Activated T-helper 2 cell treated with anti-CD3 and anti-CD28 coated beads, Interferon-gamma antibody, Interleukin-2, Interleukin-4, amounts not matched to agents 10 μg/mL and 5 μg/mL and 100 μg/mL, durations not matched to agents 14 hours and 24 hours and 36 hours (primary cell): Measurements from ENCODE around the gene SORBS2. TPM values are rescaled to one million over a fixed set of nuclear protein-coding genes. Genes with fewer than 3 reads are reported as not detected.
"Not testable (repeated sequence)": the region's sequence is repeated elsewhere in the genome, so short reads cannot be mapped to it uniquely, and the experiment has no call there.

ENCODE experiments used
- DNase-seq: peaks from one replicate; pipeline ENCODE4 v3.0.0; 2021; ENCODE audit warnings: low spot score
- H3K27ac Mint-ChIP-seq: one replicate; pipeline ENCODE4 v1.8.0; 2021; ENCODE audit warnings: mixed read lengths
- H3K27me3 Mint-ChIP-seq: one replicate; pipeline ENCODE4 v1.8.0; 2021; ENCODE audit warnings: low read depth, mixed read lengths
- H3K36me3 Mint-ChIP-seq: one replicate; pipeline ENCODE4 v1.8.0; 2021; ENCODE audit warnings: low read depth, mixed read lengths
- H3K4me1 Mint-ChIP-seq: one replicate; pipeline ENCODE4 v1.8.0; 2021; ENCODE audit warnings: low read depth, mixed read lengths
- H3K4me3 Mint-ChIP-seq: one replicate; pipeline ENCODE4 v1.8.0; 2021; ENCODE audit warnings: low read depth, mild to moderate bottlenecking, moderate library complexity, mixed read lengths
- H3K9me3 Mint-ChIP-seq: one replicate; pipeline ENCODE4 v1.8.0; 2021; ENCODE audit warnings: mixed read lengths
- intact Hi-C: fragments of 100-400 bp; cut with micrococcal nuclease; formaldehyde crosslinking; loops from one replicate; pipeline ENCODE4 v1.15.1; 2023
- total RNA-seq: library from RNA; stranded (reverse); gene quantifications from 2 replicates; pipeline ENCODE4 v1.2.3, GENCODE V29; 2022

SORBS2 gene
- total RNA-seq, 1 donor from 2014 or later, result not detected

DNA sequence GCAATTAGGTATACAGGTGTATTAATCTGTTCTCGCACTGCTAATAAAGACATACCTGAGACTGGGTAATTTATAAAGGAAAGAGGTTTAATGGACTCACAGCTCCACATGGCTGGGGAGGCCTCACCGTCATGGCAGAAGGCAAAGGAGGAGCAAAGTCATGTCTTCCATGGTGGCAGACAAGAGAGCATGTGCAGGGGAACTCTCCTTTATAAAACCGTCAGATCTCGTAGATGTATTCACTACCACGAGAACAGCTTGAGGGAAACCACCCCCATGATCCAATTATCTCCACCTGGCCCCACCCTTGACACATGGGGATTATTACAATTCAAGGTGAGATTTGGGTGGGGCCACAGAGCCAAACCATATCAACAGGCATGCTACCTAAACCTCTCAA lies 97.5 kb downstream of the SORBS2 start:
- H3K4me1 Mint-ChIP-seq, intact Hi-C loops, H3K36me3 Mint-ChIP-seq, H3K9me3 Mint-ChIP-seq, DNase-seq, H3K4me3 Mint-ChIP-seq, H3K27me3 Mint-ChIP-seq, H3K27ac Mint-ChIP-seq: not testable (repeated sequence)

DNA sequence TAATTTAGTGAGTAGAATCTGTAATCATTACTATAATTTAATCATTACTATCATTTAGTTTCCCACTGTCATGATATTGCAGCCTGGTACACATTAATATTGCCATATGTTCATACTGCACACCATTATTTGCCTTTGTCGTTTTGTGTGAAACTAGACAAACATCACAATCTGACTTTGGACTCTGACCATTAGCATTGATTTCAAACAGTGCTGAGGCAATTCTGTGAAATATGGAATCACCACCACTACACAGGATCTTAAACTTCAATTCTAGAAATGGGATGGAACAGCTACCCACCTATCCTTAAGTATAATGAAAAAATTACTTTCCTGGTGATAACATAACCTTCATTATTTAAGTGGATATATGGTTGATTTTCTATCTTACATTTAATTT lies 98.3 kb downstream of the SORBS2 start:
- Mint-ChIP-seq H3K4me1 (no peaks in the 10 kb centered on the region), H3K36me3 (no peaks in the 10 kb centered on the region), H3K4me3 (no peak overlapping the region), H3K9me3 (no peaks in the 10 kb centered on the region), H3K27me3 (no peaks in the 10 kb centered on the region), H3K27ac (no peak overlapping the region)
- intact Hi-C loops, result no loop called here
- no peak for DNase-seq

DNA sequence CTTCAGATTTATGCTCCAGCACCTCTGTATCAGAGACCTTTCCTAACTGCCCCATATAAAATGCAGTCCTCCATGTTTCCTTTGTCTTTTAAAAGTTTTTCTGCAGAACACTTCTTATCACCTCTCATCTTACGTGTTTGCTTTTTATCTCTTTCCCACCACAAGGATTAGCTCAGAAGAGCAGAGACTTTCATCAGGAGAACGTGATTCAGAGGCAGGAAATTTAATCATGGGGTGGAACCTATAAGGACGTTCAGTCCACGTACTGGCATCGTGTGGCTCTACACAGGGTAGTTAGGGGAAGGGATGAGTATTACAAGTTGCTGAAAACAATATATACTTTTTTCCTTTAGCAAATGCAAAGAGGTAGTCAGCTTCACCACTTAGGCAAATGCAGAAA lies 98.7 kb downstream of the SORBS2 start:
- no peak for DNase-seq
- Mint-ChIP-seq H3K4me3 (no peak overlapping the region), H3K27me3 (no peaks in the 10 kb centered on the region), H3K27ac (no peak overlapping the region), H3K9me3 (no peaks in the 10 kb centered on the region), H3K36me3 (no peaks in the 10 kb centered on the region), H3K4me1 (no peaks in the 10 kb centered on the region)
- intact Hi-C loops, result no loop called here

DNA sequence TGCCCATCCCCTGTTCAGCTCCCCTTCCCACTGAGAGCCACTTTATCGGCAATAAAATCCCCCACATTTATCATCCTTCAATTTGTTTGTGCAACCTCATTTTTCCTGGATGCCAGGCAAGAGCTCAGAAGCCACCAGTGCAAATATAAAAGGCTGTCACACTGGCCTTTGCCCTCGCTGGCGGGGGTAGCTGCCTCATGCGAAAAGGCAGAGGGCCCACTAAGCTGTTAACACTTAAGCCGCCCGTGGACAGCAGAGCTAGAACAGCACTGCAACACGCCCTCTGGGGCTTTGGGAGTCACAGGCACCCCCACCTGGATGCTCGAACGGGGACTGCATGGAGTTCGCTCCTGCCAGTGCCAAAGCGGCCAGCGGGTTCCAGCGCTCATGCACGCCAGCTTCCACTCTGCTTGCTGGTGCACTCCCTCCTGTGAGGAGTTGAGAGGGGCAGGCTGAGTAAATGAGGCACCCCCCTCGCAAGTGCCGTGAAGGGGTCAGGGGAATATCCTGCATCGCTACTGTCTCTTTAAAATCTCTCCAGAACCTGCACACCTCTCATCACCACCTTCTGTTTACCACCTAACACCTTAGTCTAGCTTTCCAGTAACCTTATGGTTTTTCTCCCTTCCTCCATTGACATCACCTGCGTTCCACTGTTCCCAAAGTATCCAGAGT lies 99.5 kb downstream of the SORBS2 start:
- intact Hi-C loops, result no loop called here
- H3K27ac Mint-ChIP-seq, result no peak overlapping the region

DNA sequence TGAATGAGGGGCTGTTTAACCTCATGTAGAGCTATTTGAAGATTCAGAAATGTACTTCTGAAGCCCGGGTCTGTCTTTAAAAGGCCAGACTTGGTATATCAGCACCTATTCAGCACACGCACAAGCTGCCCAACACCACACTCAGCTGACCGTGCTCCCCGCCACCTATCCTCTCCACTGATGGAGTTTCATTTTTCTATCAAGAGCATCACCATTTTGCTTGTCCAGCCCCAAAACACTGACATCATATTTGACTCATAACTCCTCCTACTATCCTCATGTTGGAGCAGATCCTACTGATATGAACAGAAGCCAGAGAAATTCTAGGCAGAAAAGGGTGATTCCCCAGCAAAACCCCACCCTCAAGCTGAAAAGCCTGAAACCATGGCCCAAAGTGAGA lies 100.3 kb downstream of the SORBS2 start:
- no peak for DNase-seq
- H3K27ac Mint-ChIP-seq, result no peak overlapping the region
- intact Hi-C loops, result no loop called here
- no peaks in the 10 kb centered on the region for H3K27me3 Mint-ChIP-seq
- no peaks in the 10 kb centered on the region for H3K36me3 Mint-ChIP-seq
- peaks cover 2% of the 10 kb centered on the region for H3K4me1 Mint-ChIP-seq
- no peaks in the 10 kb centered on the region for H3K9me3 Mint-ChIP-seq
- no peak overlapping the region for H3K4me3 Mint-ChIP-seq

More for the DNA sequence above, 99.5 kb downstream of the SORBS2 start:
- H3K4me1 Mint-ChIP-seq, result peaks cover 2% of the 10 kb centered on the region
- no peaks in the 10 kb centered on the region for H3K27me3 Mint-ChIP-seq
- H3K36me3 Mint-ChIP-seq, result no peaks in the 10 kb centered on the region
- no peaks in the 10 kb centered on the region for H3K9me3 Mint-ChIP-seq
- no peak overlapping the region for H3K4me3 Mint-ChIP-seq
- DNase-seq, result no peak

DNA sequence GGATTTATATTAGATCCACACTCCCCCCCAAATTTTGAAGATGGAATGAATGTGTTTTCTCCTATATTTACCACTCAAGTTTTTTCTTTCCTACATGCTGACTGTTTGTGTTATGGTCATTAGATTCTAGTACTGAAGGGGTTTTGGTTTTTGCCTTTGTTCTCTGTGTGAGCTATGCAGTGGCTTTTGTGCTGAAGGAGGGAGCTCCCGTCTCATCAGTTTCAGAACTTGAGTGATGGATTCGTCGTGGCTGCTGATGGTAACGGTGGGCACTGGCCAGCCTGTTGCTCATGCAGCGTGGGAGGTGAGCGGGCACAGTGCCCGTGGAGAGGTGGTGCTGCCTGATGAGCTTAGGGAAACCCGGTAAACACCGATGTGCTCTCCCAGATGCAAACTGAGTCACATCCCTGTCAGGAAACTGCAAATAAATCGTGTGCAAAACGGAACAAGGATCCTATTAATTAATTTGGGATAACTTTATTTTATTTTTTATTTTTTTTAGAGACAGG lies 101.5 kb downstream of the SORBS2 start:
- Mint-ChIP-seq H3K27ac (no peak overlapping the region), H3K9me3 (no peaks in the 10 kb centered on the region), H3K4me1 (peaks cover 2% of the 10 kb centered on the region), H3K36me3 (no peaks in the 10 kb centered on the region), H3K4me3 (no peak overlapping the region), H3K27me3 (no peaks in the 10 kb centered on the region)
- DNase-seq, result no peak
- intact Hi-C loops, result no loop called here

DNA sequence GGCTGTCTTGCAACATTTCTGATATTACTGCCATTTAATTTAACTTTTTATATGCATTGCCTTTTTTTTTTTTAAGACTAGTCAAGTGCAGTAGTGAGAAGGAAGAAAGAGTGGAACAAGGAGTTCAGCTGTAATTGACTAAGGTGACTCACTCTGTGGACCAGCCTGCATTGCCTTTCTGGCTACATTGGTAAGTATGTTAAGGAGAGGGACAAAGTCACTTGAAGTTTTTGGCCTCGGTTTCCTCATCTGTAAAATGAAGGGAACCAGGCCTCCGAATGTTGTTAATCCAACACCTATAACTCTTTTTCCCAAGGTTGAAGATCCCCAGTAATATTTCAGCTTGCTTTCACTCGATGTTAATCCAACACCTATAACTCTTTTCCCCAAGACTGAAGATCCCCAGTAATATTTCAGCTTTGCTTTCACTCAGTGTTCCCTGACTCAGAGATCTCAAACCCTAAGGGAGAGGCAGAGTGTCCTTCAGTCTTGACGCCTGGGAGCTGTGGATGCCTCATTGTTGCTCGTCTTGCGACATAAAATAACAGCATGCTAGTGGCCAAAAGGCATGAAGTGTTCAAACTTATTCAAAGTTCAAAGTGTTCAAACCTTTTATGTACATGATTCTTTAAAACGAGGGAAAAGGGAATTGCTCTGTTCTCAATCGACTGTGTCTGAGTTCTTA lies 102.0 kb downstream of the SORBS2 start:
- intact Hi-C loops, result no loop called here
- no peak for DNase-seq
- peaks cover 2% of the 10 kb centered on the region for H3K4me1 Mint-ChIP-seq
- no peaks in the 10 kb centered on the region for H3K36me3 Mint-ChIP-seq
- no peaks in the 10 kb centered on the region for H3K9me3 Mint-ChIP-seq
- no peaks in the 10 kb centered on the region for H3K27me3 Mint-ChIP-seq
- no peak overlapping the region for H3K4me3 Mint-ChIP-seq
- H3K27ac Mint-ChIP-seq, result no peak overlapping the region

DNA sequence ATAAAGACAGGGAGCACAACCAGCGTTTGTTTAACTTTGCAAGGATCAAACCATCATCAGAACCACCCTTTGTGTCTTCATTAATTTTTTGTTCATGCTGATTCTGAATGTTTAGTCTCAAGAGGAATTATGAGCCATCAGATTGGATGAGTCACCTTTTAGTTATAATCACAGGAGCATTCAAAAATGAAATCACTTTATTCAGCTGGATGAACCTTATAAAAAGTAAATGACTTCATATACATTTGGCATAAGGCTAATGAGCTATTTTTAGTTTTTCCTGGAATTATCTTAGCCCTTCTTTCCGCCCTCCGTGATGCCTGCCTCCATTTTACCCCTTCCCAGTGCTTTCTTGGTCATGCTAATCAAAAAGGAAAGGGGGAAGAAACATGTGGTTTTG lies 103.6 kb downstream of the SORBS2 start:
- H3K27ac Mint-ChIP-seq, result no peak overlapping the region
- H3K36me3 Mint-ChIP-seq, result no peaks in the 10 kb centered on the region
- no peaks in the 10 kb centered on the region for H3K27me3 Mint-ChIP-seq
- H3K4me3 Mint-ChIP-seq, result no peak overlapping the region
- peaks cover 4% of the 10 kb centered on the region for H3K9me3 Mint-ChIP-seq
- no peak for DNase-seq
- intact Hi-C loops, result no loop called here
- peaks cover 2% of the 10 kb centered on the region for H3K4me1 Mint-ChIP-seq

DNA sequence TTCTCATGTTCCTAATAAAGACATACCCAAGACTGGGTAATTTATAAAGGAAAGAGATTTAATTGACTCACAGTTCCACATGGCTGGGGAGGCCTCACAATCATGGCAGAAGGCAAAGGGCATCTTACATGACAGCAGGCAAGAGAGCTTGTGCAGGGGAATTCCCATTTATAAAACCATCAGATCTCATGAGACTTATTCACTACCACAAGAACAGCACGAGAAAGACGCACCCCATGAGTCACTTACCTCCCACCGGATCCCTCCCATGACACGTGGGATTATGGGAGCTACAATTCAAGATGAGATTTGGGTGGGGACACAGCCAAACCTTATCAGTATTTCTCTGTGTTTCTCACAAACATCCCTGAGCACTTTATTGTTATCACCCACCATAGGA lies 104.4 kb downstream of the SORBS2 start:
- H3K4me1 Mint-ChIP-seq, H3K36me3 Mint-ChIP-seq, H3K27me3 Mint-ChIP-seq, DNase-seq, H3K4me3 Mint-ChIP-seq, H3K9me3 Mint-ChIP-seq, intact Hi-C loops, H3K27ac Mint-ChIP-seq: not testable (repeated sequence)

DNA sequence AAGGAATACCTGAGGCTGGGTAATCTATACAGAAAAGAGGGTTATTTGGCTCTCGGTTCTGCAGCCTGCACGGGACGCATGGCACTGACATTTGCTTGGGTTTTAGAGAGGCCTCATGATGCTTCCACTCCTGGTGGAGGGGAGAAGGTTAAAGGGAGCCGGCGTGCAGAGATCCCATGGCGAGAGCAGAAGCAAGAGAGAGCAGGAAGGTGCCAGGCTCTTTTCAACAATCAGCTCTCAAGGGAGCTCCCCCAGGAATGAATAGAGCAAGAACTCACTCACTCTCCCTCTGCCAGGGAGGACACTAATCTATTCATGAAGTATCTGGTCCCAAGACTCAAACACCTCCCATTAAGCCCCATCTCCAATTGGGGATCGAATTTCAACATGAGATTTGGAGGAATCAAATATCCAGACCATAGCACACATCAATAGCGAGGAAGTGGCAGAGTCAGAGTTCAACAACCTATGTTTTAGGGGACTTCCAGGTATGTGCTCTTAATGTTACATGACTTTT lies 109.8 kb downstream of the SORBS2 start:
- Mint-ChIP-seq H3K4me3 (no peak overlapping the region), H3K27ac (no peak overlapping the region), H3K9me3 (peaks cover 4% of the 10 kb centered on the region), H3K27me3 (no peaks in the 10 kb centered on the region), H3K36me3 (no peaks in the 10 kb centered on the region), H3K4me1 (no peaks in the 10 kb centered on the region)
- no peak for DNase-seq
- intact Hi-C loops, result no loop called here

DNA sequence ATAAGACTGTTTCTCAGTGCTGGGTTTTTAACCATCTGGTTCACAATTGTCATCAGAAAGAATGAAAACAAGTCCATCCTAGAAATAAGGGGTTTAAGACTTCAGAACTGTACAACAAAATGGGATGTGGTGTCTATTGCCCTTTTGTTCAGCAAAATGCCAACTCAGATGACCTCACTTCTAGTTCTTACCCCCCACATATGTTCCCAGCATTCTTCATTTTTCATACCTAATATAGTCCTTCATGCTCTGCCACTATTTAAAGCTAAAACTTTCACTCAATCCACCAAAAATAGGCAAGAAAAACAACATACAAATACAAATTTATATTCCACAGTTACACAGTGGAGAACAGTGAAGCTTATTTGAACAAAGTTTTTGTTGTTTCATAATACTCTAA lies 111.4 kb downstream of the SORBS2 start:
- H3K27me3 Mint-ChIP-seq, result peaks cover 2% of the 10 kb centered on the region
- DNase-seq, result no peak
- intact Hi-C loops, result no loop called here
- H3K9me3 Mint-ChIP-seq, result peaks cover 4% of the 10 kb centered on the region
- H3K4me3 Mint-ChIP-seq, result no peak overlapping the region
- no peaks in the 10 kb centered on the region for H3K4me1 Mint-ChIP-seq
- no peaks in the 10 kb centered on the region for H3K36me3 Mint-ChIP-seq
- H3K27ac Mint-ChIP-seq, result no peak overlapping the region

DNA sequence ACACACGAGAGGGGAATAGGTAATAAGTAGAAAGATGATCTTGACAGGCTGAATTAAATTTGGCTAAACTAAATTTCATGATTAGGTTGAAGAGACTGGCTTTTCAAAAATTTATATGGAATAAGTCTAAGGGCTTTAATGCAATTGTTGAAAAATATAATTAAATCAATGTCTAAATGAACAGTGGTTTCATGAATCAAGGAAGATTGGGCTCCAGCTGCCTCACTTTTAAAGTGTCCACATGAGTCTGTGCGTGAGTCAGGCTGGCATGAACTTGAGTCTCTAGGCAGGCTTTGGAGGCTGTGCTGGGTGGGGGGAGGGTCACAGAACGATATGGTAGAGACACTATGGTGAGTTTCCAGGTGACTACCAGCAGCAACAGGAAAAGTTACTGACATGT lies 111.9 kb downstream of the SORBS2 start:
- peaks cover 4% of the 10 kb centered on the region for H3K9me3 Mint-ChIP-seq
- DNase-seq, result no peak
- H3K27me3 Mint-ChIP-seq, result peaks cover 2% of the 10 kb centered on the region
- intact Hi-C loops, result no loop called here
- no peak overlapping the region for H3K4me3 Mint-ChIP-seq
- no peaks in the 10 kb centered on the region for H3K4me1 Mint-ChIP-seq
- no peaks in the 10 kb centered on the region for H3K36me3 Mint-ChIP-seq
- no peak overlapping the region for H3K27ac Mint-ChIP-seq

DNA sequence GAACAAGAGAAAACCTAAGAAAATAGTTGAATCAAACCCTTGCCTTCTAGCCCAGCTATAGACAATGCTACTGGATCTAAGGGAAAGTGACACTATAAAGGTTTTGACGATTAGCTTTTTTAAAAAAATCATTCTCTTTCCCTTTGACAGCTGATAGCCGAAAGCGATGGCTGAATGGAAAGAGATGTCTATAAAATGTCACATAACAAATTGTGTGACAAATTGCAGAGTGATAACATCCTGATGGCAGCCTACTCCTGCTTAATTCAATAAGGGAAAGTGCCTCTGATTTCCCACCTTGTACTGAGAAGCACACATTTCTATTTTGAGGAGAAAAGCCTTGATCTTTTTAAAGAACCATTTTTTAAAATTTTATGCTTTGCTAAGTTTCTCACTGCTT lies 114.5 kb downstream of the SORBS2 start:
- Mint-ChIP-seq H3K4me1 (no peaks in the 10 kb centered on the region), H3K27me3 (peaks cover 2% of the 10 kb centered on the region), H3K27ac (no peak overlapping the region), H3K36me3 (no peaks in the 10 kb centered on the region), H3K9me3 (no peaks in the 10 kb centered on the region), H3K4me3 (no peak overlapping the region)
- no peak for DNase-seq
- intact Hi-C loops, result no loop called here
